Smooth muscle cell (in vitro differentiated cells): ENCODE results near the gene NDUFA8. TPM values are rescaled to one million over a fixed set of nuclear protein-coding genes. Genes with fewer than 3 reads are reported as not detected.
A peak's percentile ranks its signal among the peaks of the same experiment; 100 is the strongest.

ENCODE experiments used
- DNase-seq: peaks from one replicate; lab custom pipeline; 2025; ENCODE audit not compliant: unreplicated experiment; lab: John Stamatoyannopoulos, UW
- H2AFZ ChIP-seq: fragments of 200-600 bp; sonication (generic); 2 replicates; pipeline ENCODE4 v1.6.0; 2016; ENCODE audit warnings: antibody characterized with exemption, low read depth, mild to moderate bottlenecking
- H3F3A ChIP-seq: fragments of 200-600 bp; sonication (generic); 2 replicates; pipeline ENCODE4 v1.6.0; 2017; ENCODE audit warnings: antibody characterized with exemption, low read depth
- H3K27ac ChIP-seq: fragments of 200-600 bp; sonication (generic); 2 replicates; pipeline ENCODE4 v1.5.1; 2016; ENCODE audit warnings: low read depth, mild to moderate bottlenecking
- H3K27me3 ChIP-seq: fragments of 200-600 bp; sonication (generic); 2 replicates; pipeline ENCODE4 v1.6.1; 2016; ENCODE audit warnings: low read depth, mild to moderate bottlenecking
- H3K36me3 ChIP-seq: fragments of 200-600 bp; sonication (generic); 2 replicates; pipeline ENCODE4 v1.5.1; 2016; ENCODE audit warnings: low read depth
- H3K4me1 ChIP-seq: fragments of 200-600 bp; sonication (generic); 2 replicates; pipeline ENCODE4 v1.5.1; 2016; ENCODE audit warnings: low read depth
- H3K4me2 ChIP-seq: fragments of 200-600 bp; sonication (generic); 2 replicates; pipeline ENCODE4 v1.6.0; 2016; ENCODE audit warnings: mild to moderate bottlenecking
- H3K4me3 ChIP-seq: fragments of 200-600 bp; sonication (generic); 2 replicates; pipeline ENCODE4 v1.5.1; 2016; ENCODE audit warnings: mild to moderate bottlenecking
- H3K79me2 ChIP-seq: fragments of 200-600 bp; sonication (generic); 2 replicates; pipeline ENCODE4 v1.6.0; 2016; ENCODE audit warnings: low read depth, mild to moderate bottlenecking
- H3K9ac ChIP-seq: fragments of 200-600 bp; sonication (generic); 2 replicates; pipeline ENCODE4 v1.6.0; 2016; ENCODE audit warnings: low read depth
- H3K9me3 ChIP-seq: fragments of 200-600 bp; sonication (generic); replicated peaks from 2 replicates; pipeline ENCODE4 v1.5.1; 2016; ENCODE audit warnings: low read depth
- H4K20me1 ChIP-seq: fragments of 200-600 bp; sonication (generic); 2 replicates; pipeline ENCODE4 v1.6.0; 2016; ENCODE audit warnings: low read depth
- CTCF ChIP-seq: fragments of 200-600 bp; sonication (generic); IDR thresholded peaks from 2 replicates; pipeline ENCODE4 v1.5.1; 2017; ENCODE audit warnings: borderline replicate concordance, mild to moderate bottlenecking, antibody characterized with exemption; ENCODE audit not compliant: insufficient read depth, poor library complexity, severe bottlenecking
- WGBS: methylation state at CpG from one replicate; pipeline ENCODE4 v1.1.7; 2016; ENCODE audit warnings: low lambda C conversion rate; 5-methylcytosine and 5-hydroxymethylcytosine counted together
- polyA plus RNA-seq: library from polyadenylated mRNA; unstranded; fragments of >200 nt; fragmentation: Nextera tagmentation; extraction: Ambion mirVana; gene quantifications from 2 replicates; pipeline ENCODE4 v1.2.1, GENCODE V29; 2016
- total RNA-seq: library from RNA; depleted of rRNA; stranded (reverse); fragments of >200 nt; gene quantifications from 2 replicates; pipeline ENCODE4 v1.2.3, GENCODE V29; 2014

The NDUFA8 gene
- total RNA-seq (28.5 and 47.5 TPM in 2 replicates), polyA plus RNA-seq (126 and 128 TPM in 2 replicates)

GRCh38 chr9:122159026-122159924 is at the start of gene NDUFA8, which contains the start of gene MORN5:
TSS of gene NDUFA8 (minus strand) at chr9:122159779. CDS start at chr9:122159677, 102 bp downstream.
TSS of gene MORN5 (plus strand) at chr9:122159908. CDS start at chr9:122159973, 65 bp downstream.
- peaks cover 8% of the 10 kb centered on the region for H3K4me1 ChIP-seq
- peak within 1 kb of the TSS; percentile 24 for H3K27ac ChIP-seq
- H3K9me3 ChIP-seq: peaks cover 4% of the 10 kb centered on the region
- peak; percentile 89 for DNase-seq
- H3F3A ChIP-seq: no peaks in the 10 kb centered on the region
- H3K4me3 ChIP-seq: peak within 1 kb of the TSS; percentile 72
- H3K4me2 ChIP-seq: peak within 1 kb of the TSS; percentile 94
- peak within 1 kb of the TSS; percentile 79 for H2AFZ ChIP-seq
- 4% methylated on average over 49 of the region's 56 CpGs for WGBS
- peaks cover 52% of the 10 kb centered on the region for H3K79me2 ChIP-seq
- no peaks in the 10 kb centered on the region for H3K27me3 ChIP-seq
- H4K20me1 ChIP-seq: peaks cover 37% of the 10 kb centered on the region
- peak within 1 kb of the TSS; percentile 89 for H3K9ac ChIP-seq
- H3K36me3 ChIP-seq: no peaks in the 10 kb centered on the region
- TF ChIP-seq CTCF: no peak

DNA sequence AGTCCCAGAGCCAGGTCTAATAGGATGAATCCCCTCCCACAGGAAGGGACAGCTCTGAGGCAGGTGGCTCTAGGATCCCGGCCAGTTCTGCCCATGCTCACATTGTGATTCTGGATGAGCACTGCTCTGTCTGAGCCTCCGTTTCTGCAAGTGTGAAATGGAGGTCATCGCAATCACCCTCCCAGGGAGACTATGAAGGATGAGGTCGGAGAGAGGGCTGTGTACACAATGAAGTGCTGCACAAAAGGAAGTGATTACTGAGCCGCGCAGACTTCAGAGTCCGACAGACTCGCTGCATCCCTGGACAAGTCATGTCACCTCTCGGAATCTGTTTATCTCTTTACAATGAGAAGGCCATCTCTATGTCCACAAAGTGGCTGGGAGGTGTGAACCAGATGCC is 47.5 kb upstream of the NDUFA8 start:
- Histone ChIP-seq H3F3A (no peaks in the 10 kb centered on the region), H3K36me3 (no peaks in the 10 kb centered on the region), H3K79me2 (no peaks in the 10 kb centered on the region), H3K27me3 (peaks cover 45% of the 10 kb centered on the region), H4K20me1 (no peaks in the 10 kb centered on the region), H3K4me2 (no peak overlapping the region), H3K4me3 (no peak overlapping the region), H3K27ac (no peak overlapping the region), H2AFZ (no peak overlapping the region), H3K9me3 (no peaks in the 10 kb centered on the region), H3K9ac (no peak overlapping the region), H3K4me1 (no peaks in the 10 kb centered on the region)
- WGBS: 92% methylated on average over 9 of the region's 9 CpGs
- no peak for DNase-seq
- TF ChIP-seq CTCF: no peak

DNA sequence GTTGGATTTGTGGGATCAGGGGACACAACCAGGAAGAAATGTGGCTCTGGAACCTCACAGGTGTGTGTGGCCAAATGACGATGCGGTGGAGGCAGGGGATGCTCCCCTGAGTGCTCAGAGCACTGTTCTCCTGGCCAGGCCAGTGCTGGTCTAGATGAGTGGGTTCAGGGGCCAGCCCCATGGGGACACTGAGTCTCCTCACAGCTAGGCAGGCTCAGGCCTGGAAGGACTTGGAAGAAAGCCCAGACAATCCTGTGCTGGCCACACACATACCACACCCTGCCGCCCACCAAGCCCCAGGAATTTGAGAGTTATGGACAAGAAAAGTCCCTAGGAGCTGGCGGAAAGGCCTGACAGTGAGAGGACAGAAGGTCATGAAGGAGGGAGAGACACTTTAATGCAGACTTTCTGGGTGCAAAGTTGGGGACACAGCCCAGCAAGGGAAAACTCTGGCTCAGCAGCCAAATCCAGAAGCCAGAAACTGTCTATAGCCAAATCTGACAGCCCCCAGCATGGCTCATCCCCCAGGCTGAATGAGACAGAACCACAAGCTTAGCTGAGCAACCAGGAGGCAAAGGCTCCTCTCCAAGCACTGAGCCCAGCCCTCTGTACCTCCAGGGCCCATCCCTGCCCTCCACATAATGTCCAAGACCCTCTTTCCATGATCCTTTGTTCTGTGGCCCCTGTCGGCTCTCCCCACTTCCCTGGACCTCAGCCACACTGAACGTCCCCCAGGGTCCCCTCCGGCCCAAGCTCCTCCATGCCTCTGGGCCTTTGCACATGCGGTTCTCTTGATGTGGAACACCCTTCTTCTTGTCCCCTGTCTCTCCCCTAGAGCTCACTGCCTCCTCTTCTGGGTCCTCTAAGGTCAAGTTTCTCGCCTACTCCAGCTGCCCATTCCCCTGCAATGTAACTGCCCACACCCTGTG is 46.8 kb upstream of the NDUFA8 start:
- Histone ChIP-seq H3K36me3 (no peaks in the 10 kb centered on the region), H3F3A (no peaks in the 10 kb centered on the region), H3K27me3 (peaks cover 38% of the 10 kb centered on the region), H4K20me1 (no peaks in the 10 kb centered on the region), H3K4me2 (no peak overlapping the region), H3K9me3 (no peaks in the 10 kb centered on the region), H2AFZ (no peak overlapping the region), H3K79me2 (no peaks in the 10 kb centered on the region), H3K27ac (no peak overlapping the region), H3K4me3 (no peak overlapping the region), H3K9ac (no peak overlapping the region), H3K4me1 (no peaks in the 10 kb centered on the region)
- WGBS: 80% methylated on average over 9 of the region's 9 CpGs
- TF ChIP-seq CTCF: no peak
- DNase-seq: no peak
